Lung (tissue), 12 donors: ENCODE data around the gene DIP2C. TPM values are rescaled to one million over a fixed set of nuclear protein-coding genes. Genes with fewer than 3 reads are reported as not detected.
A peak's percentile ranks its signal among the peaks of the same experiment; 100 is the strongest.

Experiments
- ATAC-seq: fragments of 200-7000 bp; cut with Tn5 transposase; one replicate; pipeline ENCODE4 v1.9.1; 2020; ENCODE audit warnings: moderate number of reproducible peaks; ENCODE audit not compliant: insufficient read depth, low FRiP score
- DNase-seq, 3 donors: peaks; one replicate each; pipeline ENCODE4 v3.0.0-alpha.2; 2013 to 2017
- H3K27ac ChIP-seq, 2 donors: one replicate each; pipeline ENCODE4 v1.5.1; 2013; ENCODE audit warnings: mild to moderate bottlenecking in 2 of 2, moderate library complexity in 2 of 2, control low read depth in 1 of 2, inconsistent platforms in 1 of 2, low read depth in 1 of 2, low read length in 1 of 2
- H3K27me3 ChIP-seq, 3 donors: one replicate each; pipeline ENCODE4 v1.5.1; 2013; ENCODE audit warnings: low read length in 2 of 3; ENCODE audit not compliant: control insufficient read depth in 3 of 3, insufficient read depth in 3 of 3
- H3K36me3 ChIP-seq, 4 donors: one replicate each; pipeline ENCODE4 v1.5.1; 2013; ENCODE audit warnings: low read length in 4 of 4, mild to moderate bottlenecking in 1 of 4, moderate library complexity in 1 of 4; ENCODE audit not compliant: control insufficient read depth in 4 of 4, insufficient read depth in 4 of 4
- H3K4me1 ChIP-seq, 5 donors: one replicate each; pipeline ENCODE4 v1.5.1; 2013; ENCODE audit warnings: low read length in 5 of 5, mild to moderate bottlenecking in 2 of 5, moderate library complexity in 1 of 5; ENCODE audit not compliant: control insufficient read depth in 5 of 5, insufficient read depth in 5 of 5
- H3K4me3 ChIP-seq: one replicate; pipeline ENCODE4 v1.5.1; 2013; ENCODE audit warnings: mild to moderate bottlenecking, control low read depth, moderate library complexity
- H3K9ac ChIP-seq, 2 donors: one replicate each; pipeline ENCODE4 v1.5.1; 2013; ENCODE audit warnings: low read length in 2 of 2, control low read depth in 1 of 2; ENCODE audit not compliant: insufficient read depth in 1 of 2
- H3K9me3 ChIP-seq, 4 donors: one replicate each; pipeline ENCODE4 v1.5.1; 2013; ENCODE audit warnings: low read length in 3 of 4, mild to moderate bottlenecking in 1 of 4, moderate library complexity in 1 of 4; ENCODE audit not compliant: control insufficient read depth in 4 of 4, insufficient read depth in 3 of 4
- WGBS, 2 donors: extraction: QIAGEN DNeasy Blood & Tissue Kit; methylation state at CpG; one replicate each; pipeline ENCODE4 v1.1.7; 2013; 5-methylcytosine and 5-hydroxymethylcytosine counted together
- polyA plus RNA-seq, 2 donors: library from polyadenylated mRNA; stranded (reverse); fragments of 200-250 nt; gene quantifications; one replicate each; pipeline ENCODE4 v1.2.1, GENCODE V29; 2013
- total RNA-seq, 2 donors: library from RNA; depleted of rRNA in 1 of 2; stranded (reverse); fragments of >200 nt in 1 of 2; gene quantifications; one replicate each; pipeline ENCODE4 v1.2.1, GENCODE V29; 2014 to 2021
- TF ChIP-seq, protein P1 (sequence below): IDR thresholded peaks from 2 replicates; pipeline ENCODE4 v1.5.1; 2012; ENCODE audit warnings: mild to moderate bottlenecking; ENCODE audit errors: control extremely low read depth, extremely low read depth
- donor health status: control.
- donor health status: control.
- donor health status: Bipolar disorder and iron deficiency.
- donor health status: healthy.
- donor health status: DM: yes; HTN: yes; CAD: no.

DIP2C gene
- total and polyA plus RNA-seq, 4 donors: 3.6 to 20.0 (median 9.5) TPM

DNA sequence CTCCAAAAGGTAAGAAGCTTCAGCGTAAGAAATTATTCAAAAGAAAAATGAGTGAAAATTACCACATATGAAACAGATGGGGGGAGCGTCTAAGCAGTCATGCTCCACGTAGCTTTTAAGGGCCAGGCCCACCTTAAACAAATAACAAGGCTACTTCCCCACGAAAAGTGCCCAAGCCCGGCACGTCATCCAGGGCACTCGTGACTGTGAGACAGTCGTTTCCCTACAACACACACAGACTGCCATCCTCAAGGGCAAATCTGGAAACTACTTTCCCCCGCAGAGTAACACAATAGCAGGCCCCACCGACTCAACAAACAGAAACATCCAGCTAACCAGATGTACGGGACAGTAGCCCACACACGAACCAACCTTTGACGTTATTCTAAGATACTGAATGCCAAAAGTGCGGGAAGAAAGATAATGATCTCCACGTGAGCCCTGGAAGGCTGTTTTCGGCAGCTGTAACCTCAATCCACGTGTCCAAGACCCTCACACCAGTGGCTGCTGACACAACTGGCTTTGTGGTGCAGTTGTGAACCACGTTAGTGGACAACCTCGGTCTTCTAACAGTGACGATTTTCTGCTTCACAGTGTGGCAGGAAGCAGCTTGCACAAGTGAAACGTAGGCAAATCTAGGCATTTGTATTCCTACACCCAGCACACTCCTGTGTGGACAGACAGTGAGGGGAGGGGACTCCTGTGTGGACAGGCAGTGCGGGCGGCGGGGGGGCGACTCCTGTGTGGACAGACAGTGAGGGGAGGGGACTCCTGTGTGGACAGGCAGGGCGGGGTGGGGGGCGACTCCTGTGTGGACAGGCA is 302.5 kb downstream of the DIP2C start:
- Histone ChIP-seq H3K4me3 (no peak overlapping the region), H3K27me3 (no peaks in the 10 kb centered on the region), H3K9me3 (no peaks in the 10 kb centered on the region), H3K4me1 (no peaks in the 10 kb centered on the region), H3K27ac (peak overlapping the region in 1 of 2 donors; percentile 26), H3K36me3 (peaks cover 6 to 35% (median 23%) of the 10 kb centered on the region in 4 donors), H3K9ac (no peak overlapping the region)
- ATAC-seq (no peak), DNase-seq (no peak)
- WGBS, 2 donors: 84 to 85% methylated on average over 27 of the region's 27 CpGs
- TF ChIP-seq, protein P1, sequence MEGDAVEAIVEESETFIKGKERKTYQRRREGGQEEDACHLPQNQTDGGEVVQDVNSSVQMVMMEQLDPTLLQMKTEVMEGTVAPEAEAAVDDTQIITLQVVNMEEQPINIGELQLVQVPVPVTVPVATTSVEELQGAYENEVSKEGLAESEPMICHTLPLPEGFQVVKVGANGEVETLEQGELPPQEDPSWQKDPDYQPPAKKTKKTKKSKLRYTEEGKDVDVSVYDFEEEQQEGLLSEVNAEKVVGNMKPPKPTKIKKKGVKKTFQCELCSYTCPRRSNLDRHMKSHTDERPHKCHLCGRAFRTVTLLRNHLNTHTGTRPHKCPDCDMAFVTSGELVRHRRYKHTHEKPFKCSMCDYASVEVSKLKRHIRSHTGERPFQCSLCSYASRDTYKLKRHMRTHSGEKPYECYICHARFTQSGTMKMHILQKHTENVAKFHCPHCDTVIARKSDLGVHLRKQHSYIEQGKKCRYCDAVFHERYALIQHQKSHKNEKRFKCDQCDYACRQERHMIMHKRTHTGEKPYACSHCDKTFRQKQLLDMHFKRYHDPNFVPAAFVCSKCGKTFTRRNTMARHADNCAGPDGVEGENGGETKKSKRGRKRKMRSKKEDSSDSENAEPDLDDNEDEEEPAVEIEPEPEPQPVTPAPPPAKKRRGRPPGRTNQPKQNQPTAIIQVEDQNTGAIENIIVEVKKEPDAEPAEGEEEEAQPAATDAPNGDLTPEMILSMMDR: no peak

DNA sequence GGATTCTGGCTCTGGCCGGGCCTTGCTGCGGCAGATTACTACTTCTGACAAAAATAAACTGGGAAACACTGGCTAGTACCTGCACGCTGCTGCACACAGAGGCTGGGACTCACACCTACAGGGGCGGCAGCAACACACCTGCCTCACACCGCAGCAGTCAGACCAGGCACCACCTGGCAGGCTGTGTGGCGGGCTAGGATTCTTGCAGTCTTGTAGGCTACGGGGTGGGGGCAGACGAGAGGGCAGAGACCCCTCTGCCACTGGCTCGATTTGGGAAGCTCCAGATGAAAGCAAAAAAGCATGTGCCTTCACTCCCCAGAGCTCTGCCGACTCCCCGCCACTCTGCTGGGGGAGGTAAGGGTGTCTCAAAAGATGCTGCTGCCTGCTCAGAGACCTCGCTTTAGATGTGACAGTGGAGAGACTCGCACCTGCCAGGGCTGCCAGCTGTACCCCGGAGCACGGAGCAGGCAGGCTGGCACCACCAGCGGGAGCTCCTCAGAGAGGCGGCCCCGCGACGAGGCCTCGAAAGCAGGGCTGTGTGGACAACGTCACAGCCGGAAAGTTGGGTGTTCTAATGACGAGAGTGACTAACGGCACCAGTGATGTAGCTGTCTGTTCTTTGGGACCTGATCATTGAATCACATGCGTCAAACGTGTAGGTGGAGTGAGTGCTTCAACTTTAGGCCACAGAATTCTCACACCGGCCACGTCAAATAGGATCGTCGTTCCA is 303.7 kb downstream of the DIP2C start:
- DNase-seq (no peak), ATAC-seq (no peak)
- no peak overlapping the region for H3K4me3 ChIP-seq
- no peaks in the 10 kb centered on the region for H3K27me3 ChIP-seq
- no peak overlapping the region for H3K27ac ChIP-seq
- H3K9me3 ChIP-seq: no peaks in the 10 kb centered on the region
- H3K4me1 ChIP-seq: no peaks in the 10 kb centered on the region
- no peak overlapping the region for H3K9ac ChIP-seq
- TF ChIP-seq, protein P1: no peak
- 88% methylated on average over 31 of the region's 31 CpGs for WGBS, 2 donors
- peaks cover 8 to 38% (median 29%) of the 10 kb centered on the region in 4 donors for H3K36me3 ChIP-seq

DNA sequence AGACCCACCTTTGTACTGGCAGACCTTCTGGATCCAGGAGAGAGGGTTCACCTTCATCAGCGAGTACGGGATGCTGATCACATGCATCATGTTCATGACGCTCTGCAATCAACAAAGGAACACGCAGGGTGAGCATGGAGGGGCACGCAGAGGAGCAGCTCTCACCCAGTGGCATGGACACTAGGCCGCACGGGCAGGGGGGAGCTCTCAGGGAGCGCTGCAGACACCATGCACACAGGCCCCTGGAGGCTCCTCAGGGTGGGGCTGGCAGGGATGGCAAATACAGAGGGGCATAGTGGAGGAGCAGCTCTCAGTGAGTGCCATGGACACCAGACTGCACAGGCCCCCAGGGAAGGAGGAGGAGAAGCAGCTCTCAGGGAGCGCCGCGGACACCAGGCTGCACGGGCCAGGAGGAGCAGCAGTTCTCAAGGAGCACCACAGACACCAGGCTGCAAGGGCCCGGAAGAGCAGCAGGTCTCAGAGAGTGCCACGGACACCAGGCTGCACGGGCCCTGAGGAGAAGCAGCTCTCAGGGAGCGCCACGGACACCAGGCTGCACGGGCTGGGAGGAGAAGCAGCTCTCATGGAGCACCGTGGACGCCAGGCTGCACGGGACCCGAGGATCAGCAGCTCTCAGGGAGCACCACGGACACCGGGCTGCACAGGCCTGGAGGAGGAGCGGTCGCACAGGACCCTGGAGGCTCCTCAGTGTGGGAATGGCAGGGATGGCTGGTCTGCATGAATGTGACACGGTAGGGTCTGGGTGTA is 304.7 kb downstream of the DIP2C start:
- H3K36me3 ChIP-seq: peaks cover 8 to 36% (median 23%) of the 10 kb centered on the region in 4 donors
- H3K4me3 ChIP-seq: no peak overlapping the region
- ATAC-seq: no peak
- no peaks in the 10 kb centered on the region for H3K9me3 ChIP-seq
- H3K27ac ChIP-seq: no peak overlapping the region
- no peak overlapping the region for H3K9ac ChIP-seq
- 94% methylated on average over 27 of the region's 27 CpGs for WGBS, 2 donors
- no peak for DNase-seq
- no peaks in the 10 kb centered on the region for H3K4me1 ChIP-seq
- H3K27me3 ChIP-seq: no peaks in the 10 kb centered on the region
- TF ChIP-seq, protein P1: no peak
